ENCODE data around the gene AGMO.

AGMO gene

DNA sequence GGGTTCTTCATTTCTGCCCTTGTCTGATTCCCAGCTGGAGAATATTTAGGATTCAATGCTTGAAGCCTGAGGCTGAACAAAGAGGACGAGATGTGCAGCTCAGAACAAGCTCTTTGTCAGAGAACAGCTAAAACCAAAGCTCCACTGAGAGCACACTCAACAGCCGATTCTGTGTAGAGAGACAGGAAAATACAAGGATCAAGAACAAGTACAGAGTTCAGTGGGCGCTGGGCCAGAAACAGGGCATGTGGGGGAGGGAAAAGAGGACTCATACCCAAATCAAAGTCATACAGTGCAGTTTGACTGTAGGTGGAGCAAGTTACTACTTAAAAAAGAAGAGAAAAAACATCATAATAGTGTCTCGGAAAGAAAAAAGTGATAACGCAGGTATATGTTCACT, at the start of gene AGMO:
AGMO (minus strand) TSS at position 181 of the 400 bp plus-strand sequence.
- no peak for DNase-seq

DNA sequence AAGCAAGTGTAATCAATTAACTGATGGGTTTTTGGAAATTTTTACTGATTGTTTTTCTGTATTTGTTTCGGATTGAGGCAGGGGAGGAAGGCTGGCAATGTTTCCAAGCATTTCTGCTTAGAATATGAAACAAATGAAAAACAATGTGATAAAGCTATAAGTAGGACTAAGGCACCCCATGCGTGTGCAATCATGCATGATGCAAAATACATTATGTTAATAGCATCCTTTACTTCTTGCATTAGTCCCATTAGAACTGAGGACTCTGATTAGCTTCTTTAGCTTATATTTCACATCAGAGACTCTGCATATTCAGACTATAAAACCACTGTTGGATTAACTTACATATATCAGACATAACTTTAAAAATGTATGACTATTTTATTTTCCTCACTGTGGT, 48.7 kb upstream of the AGMO start:
- DNase-seq: no peak

DNA sequence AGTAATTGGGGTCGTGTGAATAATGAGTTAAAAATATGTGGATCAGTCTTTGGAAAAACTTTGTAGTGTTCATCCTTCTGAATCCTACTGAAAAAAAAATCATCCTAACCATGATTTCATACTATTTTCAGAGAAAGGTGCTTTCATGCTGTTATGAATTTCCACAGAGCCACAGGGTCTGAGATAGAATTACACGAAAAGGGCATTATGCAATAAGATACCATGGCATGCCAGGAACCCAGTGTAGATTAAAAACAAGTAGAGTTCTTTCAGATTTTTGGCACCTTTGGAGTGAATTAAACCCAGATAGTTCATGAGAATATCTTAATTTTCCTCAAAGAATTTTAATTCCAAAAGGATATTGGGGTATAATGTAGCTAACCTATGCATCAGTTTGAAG, 47.5 kb upstream of the AGMO start:
- DNase-seq: no peak

DNA sequence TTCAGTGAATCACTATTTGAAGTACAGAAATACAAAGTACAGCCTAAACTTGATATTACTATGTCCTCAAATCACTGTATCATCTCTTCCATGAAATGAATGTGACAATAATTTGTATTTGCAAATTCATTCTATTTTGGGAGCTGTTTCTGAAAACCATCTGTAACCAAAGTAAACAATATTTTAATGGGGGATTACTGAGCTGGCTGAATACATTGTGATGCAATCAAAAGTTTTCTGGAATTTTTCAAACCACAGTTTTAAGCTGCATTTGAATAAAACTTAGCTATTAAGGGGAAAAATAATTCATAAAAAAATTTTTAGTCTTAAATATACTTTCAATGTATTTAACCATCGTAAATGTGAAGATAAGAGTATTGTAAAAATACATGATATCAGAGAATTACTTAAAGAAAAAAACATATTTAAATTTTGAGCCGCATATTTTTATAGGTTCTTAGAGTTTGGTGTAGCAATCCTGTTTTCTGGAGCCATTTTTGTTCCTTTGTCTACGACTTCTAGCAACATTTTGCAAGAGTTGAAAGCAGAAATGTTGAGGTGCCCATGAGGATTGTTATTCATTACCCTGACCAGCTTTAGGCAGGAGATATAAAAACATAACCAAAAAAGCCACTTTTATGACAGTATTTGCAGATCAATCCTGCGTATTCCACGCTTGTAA, 45.9 kb upstream of the AGMO start:
- DNase-seq: no peak

DNA sequence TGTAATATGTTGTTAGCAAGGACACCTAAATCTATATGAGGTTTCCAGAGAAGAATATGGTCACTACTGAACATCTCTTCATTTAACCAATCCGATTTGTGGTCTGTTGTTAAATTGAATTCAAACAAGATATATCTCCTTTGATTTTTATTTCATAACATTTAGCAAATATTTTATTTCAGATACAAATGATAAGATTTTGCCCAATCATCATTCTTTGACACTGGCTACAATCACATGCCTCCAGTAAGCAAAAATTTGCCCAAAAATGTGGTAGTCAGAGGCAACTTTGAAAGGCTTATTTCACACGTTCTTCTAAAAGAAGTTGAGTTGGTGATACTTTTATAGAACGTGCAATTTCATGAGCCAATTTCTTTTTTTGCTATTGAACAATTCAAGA, 44.7 kb upstream of the AGMO start:
- DNase-seq: no peak

DNA sequence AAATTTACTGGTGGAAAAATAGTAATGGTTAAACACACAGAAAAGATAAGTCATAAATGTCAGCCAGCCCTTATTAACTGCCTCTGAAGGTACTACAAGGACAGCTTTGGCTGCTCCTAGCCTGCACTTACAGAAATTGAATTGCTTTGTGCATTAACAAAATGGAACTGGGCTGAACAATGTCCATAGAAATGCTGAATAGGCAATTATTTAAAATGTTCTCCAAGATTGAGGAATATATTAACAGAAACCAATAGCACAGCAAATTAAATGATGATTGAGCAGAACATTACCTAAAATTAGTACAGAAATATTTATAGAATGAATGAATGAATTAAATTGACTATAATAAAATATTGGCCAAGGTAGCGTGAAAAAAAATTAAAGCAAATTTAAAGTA, 42.4 kb upstream of the AGMO start:
- DNase-seq: no peak

DNA sequence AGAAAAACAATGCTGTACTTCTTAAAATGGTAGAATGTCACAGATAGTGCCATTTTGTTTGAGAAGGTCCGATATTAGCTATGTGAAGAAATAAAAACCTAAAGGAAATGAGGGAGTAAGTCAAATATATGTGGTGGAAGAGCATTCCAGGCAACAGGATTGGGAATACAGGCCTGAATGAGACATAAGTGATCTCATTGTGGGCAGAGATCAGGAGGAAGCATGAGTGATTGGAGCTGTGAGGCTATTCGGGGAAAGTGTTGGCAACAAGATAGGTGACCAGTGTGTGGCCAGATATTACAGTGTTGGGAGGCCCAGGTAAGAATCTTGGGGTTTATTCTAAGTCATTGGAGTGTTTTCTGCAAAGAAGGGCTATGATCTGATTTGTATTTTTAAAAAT, 41.3 kb upstream of the AGMO start:
- no peak for DNase-seq

DNA sequence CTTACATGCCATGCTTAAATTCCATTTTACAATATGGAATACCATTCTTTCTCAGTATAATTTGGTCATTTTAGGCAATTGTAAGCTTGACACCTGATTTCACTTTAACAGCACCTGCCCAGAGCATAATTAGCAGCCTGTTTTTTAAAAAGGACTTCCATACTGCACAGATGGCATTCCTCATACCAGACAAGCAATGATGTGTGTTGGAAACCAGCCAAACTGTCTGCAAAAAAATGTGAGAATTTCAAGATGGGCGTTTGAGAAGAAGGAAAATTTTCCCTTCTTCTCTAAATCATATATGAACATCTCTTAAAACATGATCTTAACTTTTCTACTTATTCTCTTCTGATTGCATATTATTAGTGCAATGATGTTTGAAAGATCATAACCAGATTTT, 40.4 kb upstream of the AGMO start:
- no peak for DNase-seq

DNA sequence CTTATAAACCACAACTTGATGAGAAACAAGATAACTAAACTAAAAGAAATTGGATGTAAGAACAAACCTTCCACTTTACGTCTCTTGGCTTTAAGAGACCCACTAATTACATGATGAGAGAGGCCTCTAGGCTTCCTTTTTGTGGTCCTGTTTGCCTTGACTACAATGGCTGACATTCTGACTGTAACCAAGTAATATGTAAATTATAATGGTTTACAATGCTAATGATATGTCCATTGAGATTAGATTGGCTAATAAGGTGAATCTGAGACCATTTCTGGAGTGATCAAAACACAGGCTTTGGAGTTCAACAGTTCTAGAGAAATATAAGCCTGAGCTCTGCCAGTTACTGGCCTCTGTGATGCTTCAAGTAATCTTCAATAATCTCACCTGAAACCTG, 39.4 kb upstream of the AGMO start:
- DNase-seq: no peak

DNA sequence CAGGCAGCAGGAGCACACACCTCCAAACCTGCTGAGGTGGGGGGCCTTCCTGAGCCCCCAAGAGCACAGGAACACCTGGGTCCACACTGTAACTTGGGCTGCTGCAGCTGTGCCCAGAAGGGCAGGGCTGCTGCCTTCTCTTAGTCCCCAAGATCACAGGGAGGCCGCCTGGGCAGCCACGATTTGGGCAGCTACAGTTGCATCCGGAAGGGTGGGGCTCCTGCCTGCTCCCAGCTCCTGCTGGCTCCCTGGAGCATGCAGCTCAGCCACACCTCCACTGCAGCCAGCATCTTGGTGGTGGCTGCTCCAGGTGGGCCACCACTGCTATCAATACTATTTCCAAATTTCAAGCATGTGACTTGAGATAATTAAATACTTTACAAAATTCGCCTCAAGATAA, 38.5 kb upstream of the AGMO start:
- DNase-seq: no peak

DNA sequence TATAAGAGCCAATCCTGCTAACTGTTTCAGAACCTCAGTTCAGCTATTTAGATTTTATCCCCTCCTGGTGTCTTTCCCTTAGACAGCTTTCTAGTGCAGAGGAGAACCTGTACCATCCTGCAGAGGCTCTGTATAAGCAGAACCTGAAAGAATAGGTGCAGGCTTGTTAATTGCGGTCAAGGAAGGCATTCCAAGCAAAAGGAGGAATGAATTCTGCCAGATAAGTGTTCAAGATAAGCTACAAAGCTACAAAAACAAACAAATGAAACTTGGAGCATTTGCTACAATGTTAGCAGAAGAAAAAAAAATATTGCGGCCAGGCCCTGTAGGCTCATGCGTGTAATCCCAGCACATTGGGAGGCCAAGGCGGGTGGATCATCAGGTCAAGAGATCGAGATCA, 32.6 kb upstream of the AGMO start:
- DNase-seq: no peak

DNA sequence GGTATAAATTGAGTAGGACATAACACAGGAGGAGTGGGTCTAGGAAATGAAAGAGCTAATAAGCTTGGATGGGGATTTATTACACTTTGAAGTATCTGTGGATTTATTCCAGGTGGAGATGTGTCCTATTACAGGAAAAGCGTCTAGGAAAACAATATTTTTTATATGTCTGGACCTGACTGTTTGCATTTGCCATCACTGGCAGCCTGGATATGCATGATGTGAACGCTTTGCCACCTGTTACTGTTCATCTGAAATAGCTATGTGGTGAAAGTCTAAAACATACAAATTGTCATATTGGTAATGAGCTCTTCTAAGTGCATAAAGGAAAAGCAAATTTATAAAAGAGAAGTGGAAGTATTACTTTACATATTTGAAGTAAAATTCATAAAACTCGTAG, 31.6 kb upstream of the AGMO start:
- no peak for DNase-seq

DNA sequence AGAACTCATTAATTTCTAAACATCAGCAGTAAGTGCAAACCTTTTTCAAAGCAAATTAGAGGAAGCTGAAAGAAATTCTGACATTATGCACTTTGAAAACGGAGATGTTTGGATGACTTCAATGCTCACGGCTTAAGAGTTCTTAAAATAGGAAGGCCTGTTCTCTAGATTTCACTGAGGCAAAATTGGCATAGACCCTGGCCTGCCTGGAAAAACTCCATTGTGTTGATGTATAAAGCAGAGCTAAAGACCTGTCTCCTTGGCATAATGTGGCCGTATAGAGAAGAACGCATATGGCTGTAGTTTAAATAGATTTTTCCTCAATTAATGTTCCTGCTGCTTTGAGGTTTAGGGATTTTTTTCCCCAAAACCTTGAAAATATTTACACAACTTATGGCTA, 24.5 kb upstream of the AGMO start:
- DNase-seq: no peak

DNA sequence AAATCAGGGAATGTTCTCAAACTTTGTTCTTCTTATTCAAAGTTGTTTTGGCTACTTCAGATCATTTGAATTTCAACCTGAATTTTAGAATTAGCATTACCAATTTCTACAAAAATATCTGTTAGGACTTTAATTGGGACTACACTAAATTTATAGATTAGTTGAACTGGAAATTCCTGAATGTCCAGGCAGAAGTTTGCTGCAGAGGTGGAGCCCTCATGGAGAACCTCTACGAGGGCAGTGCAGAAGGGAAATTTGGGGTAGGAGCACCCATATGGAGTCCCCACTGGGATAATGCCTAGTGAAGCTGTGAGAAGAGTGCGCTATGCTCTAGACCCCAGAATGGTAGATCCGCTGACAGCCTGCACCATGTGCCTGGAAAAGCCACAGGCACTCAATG, 22.8 kb upstream of the AGMO start:
- no peak for DNase-seq

DNA sequence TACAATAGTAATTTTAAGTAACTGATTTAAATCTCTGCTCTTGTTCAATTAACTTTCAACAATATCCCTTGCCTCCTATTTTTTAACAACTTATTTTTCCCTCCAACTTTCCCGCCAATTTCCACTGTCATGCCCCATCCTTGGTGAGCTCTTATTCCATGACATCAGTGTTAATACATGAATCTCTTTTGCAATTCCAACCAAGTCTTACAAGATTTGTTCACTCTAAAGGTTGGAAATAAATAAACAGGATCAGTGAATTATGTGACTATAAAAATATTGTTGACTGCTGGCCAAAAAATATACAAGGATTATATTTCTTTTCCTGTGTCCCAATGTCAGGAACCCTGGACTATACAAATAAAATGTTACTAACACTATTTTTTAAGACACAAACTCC, 21.0 kb upstream of the AGMO start:
- no peak for DNase-seq

DNA sequence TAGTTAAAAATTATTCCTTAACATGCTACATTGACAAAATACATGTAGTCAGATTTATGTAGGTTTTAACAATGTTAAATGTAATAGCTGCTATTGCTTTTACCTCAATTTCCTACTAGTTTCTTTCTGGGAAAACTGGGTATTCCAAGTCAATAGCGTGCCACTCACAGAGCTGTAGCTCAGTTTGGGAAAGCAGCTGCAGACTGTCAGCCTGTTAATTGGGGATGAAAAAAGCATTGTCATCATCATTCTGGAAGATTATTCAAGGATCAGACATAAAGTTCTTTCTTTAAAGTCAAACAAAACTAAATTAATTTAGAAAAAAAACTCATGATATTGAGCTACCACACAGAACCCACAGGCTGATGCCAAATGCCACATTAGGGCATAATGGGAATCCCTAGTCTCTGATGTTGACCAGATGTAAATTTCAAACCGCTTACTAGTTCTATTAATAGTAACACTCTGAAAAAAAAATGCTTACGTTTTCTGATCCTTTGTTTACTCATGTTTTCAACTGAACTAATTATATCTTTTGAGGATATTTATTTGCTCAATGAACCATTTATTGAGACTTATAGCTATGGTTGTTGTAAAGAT, 19.6 kb upstream of the AGMO start:
- no peak for DNase-seq

DNA sequence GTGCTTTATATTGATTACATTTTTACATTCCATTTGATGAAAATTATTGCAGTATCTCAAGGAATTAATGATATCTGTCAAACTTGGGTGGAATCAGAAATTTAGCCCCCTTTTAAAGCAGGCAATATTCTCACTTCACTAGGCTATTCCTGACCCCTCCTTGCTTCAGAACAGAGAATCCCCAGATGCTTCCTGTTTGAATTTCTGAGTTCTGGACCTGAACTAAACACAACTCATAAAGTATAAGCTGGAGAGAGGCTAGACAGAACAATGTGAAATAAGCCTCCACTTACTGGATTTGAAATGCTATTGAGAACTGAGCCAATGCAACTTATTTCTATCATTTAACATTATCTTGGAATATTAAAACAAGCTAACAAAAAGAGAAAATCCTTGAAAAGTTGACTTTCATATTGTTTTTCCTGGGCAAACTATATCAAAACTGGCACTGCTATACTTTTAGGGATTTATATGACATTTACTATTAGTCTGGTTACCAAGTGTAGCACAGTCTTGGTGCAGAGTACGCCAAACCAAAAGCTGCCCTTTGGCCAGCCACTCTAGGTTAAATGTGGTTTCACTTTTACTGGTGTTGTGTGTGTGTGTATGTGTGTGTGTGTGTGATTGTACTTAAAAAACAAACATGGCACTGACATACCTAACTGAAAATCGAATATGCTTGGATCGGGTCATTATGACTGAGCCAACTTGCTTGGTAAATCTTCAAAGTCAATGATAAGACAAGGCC, 19.0 kb upstream of the AGMO start:
- DNase-seq: no peak

DNA sequence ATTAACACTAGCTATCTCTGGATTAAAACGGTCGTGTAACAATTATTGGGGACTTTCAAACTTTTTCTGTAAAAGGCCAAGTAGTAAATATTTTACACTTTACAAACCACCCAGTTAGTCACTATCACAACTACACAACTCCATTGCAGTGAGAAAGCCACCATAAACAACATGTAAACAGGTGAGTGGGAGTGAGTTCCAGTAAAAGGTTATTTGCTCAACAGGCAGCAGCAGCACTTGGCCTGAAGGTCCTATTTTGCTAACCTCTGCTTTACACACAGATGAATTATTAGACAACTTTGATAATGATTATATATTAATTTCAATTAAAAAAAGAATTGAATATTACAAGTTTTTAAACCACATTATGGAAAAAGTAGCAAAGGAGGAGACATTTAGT, 15.8 kb upstream of the AGMO start:
- DNase-seq: no peak

DNA sequence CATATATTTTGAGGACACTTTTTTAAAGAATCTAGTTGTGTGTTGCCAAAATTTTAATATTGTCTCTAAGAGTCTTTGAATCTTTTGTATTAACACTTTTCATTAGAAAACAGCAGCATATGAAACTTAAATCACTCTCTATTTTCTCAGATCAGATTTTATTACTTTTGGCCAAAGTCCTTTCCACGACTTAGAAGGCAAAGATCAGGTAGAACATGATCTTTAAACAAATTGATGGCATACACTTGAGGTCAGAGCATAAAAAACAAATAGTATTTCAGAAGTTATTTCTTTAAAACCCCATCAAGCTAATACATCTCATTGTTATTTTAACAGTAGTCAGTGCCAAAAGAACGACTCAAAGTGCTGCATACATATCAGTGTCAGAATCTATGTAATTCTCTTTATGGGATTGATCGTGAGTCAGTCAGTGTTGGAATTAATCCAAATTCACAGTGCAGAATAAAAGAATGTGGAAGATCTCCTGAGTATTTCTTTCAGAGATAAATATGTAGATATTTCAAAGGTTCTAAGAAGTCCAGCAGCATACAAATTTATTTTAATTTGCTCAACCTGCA, 9.6 kb upstream of the AGMO start:
- DNase-seq: no peak

DNA sequence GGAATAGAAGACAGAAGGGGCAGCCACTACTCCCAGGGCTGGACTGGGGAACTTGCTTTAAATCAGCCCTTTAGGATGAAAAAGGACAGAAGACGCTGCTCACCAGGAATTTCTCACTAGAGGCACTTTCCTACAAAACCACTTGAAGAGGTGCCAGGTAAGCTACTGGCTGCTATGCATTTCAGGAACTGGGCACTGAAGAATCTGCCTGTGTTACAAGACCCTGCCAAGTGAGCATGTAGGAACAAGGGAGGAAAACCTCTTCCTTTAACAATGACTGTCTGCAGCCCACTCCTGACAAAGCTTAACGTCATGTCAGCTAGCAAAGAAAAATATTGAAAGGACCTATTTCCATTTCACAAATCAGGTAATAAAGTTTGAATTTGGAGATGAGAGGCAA, 5.8 kb upstream of the AGMO start:
- DNase-seq: no peak

DNA sequence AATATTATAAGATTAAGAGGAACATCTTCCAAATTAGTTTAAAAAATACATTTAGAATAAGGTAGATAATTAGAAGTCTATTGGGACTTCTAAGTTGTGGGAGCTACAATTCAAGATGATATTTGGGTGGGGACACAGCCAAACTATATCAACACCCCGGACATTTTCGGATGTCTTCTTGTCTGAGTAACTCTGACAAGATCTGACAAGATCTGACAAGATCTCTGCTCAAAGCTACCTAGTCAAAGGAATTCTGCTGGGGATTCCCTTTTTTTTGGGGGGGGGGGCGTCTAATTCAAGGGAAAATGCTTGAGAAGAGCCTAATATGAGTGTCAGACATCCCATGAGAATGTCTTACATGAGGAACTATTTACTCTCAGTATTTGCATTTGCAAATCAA, 5.2 kb upstream of the AGMO start:
- DNase-seq: no peak

DNA sequence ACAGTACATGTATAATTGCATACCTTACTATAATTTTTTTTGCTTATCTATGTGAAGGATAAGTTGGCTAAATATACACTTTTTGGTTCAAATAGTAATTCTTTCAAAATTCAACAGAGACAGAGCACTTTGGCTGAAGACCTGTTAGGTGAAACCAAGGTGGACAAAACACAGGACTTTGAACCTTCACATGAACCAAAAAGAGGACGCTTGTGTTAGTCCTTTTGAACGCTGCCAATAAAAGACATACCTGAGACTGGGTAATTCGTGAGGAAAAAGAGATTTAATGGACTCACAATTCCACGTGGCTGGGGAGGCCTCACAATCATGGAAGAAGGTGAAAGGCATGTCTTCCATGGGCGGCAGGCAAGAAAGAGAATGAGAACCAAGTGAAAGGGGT, 4.7 kb upstream of the AGMO start:
- no peak for DNase-seq

DNA sequence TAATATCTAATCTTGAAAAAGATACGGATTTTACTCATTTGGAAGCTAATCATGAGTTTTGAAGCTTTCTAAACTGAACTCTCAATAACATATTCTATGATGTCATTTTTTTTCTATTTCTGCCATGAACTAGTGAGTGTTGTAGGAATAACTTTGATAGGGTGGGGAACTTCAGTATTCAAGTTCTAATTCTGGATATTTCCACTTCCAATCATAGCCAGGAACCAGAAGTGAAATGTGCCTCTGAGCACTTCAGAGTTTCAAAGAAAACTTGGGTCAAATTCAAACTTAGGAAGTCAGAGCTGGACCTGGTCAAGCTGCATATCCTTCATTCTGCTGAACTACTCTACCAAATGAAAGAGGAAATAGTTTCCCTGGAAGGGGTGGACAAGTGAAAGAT, 847 bp downstream of the AGMO start:
- no peak for DNase-seq

DNA sequence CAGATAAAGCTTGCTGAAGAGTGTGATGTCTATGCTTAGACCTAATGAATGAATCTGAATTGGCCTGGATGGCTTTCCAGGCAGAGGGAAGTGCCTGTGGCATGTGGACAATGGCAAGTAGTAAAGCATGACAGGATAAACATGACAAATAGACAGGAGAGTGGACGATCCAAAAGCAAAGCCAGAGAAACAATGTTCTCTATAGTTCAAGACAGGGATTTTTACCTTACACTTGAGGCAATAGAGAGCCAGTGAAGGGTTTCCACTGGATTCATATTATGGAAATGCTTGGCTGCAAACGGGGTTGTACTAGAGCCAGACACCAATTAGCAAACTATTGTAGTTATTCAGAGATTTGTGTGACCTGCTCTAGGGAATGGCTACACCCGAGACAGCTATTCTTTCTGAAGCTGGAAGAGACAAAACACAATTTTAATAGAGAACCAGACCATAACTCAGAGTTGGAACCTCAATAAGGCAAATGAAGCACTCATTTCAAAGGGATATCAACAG, 2.3 kb downstream of the AGMO start:
- no peak for DNase-seq
